DMS153 treated with DMSO at 0.1 percent for 48 hours (cell line): ENCODE measurements around the gene FRMD4A.

ENCODE experiments used
- DNase-seq: peaks from one replicate; lab custom pipeline; 2025; ENCODE audit not compliant: unreplicated experiment; lab: John Stamatoyannopoulos, UW

The FRMD4A gene

GRCh38 chr10:14192746-14193145 is 138.0 kb downstream of the FRMD4A start:
- DNase-seq: no peak

DNA sequence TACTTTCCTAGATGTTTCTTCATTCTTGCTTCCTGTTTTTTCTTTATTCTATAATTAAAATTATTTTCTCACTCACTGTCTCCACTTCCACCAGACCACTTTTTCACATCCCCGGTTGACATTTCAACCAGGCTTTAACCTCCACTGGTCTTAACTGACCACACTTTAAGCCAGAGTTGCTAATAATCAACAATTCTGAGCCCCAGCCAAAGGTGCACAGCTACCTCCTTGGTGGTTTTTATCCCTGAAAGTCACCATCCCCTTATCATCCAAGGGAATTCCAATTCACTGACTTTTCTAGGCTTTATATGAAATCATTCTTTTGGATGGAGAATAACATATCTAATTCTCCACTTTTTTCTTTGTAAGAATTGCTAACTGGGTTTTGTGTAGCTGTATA is 138.9 kb downstream of the FRMD4A start:
- no peak for DNase-seq

GRCh38 chr10:14191407-14191806 is 139.3 kb downstream of the FRMD4A start:
- DNase-seq: no peak

GRCh38 chr10:14190702-14191101 is 140.0 kb downstream of the FRMD4A start:
- no peak for DNase-seq

DNA sequence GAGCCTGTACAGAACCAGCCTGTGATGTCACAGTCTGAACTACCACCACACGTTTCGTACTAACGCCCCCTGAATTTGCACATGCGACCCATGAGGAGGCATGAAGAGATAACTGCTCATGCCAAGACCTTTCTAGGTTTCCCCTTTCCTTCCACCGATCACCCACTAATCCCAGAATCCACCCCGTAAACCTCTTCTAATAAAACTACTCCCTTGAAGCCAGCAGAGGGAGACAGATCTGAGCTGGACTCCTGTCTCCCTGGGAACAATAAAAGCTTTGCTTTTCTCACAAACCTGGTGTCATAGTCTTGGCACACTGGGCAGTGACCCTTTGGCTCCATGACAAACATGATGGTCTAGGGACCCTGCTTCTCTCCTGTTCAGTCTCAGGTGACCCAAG is 144.5 kb downstream of the FRMD4A start:
- DNase-seq: no peak

DNA sequence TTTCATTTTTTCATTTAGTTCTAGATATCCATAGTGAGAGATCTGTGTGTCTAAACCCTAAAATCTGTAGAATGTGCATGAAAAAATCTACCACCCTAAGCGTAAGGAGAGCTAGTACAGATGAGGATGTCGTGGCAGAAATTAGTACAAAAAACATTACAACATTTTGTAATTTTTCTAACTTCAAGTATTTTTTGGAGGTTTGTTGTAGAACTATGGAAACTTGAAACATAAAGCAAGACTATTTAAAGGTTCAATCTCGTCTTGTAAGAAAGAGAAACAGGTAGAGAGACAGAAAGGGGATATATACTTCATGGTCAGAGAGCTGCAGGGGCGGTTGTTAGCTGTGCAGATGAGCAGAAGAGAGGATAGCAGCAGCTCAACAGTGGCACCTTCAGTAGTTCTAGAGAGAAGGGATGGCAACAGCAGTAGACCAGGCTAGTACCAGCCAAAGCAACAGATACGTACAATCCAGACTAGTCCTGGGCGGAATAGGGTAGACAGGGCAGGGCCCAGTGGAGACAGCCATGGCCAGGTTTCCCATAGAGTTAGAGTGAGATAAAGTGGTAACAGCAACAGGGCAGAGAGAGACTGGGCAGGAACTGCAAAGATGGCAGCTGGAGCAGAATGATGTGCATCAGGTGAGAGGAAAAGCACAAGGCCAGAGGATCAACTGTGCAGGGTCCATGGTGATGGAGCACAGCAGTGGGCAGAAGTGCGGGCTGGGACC is 145.2 kb downstream of the FRMD4A start:
- DNase-seq: peak; percentile 22

DNA sequence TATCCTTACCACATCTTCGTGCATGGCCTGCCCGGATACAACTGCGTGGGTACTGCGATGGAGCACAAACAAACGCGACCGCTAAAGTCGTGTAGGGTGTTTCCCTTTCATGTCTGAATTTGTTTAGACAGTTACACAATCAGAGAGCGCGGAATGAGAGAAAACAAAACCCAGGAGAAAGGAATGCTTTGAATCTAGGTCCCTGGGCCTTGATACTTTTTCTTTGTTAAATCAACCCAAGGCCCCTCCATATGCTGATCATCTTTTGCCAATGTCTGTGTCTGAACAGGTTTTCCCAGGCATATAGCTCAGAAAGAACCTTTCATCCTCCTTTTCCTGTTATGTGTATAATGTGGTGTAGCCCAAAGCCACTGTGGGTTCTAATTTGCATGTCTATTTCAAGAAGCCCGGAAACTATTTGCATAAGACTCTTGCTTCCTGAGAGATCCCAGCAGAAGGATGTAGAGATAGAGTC is 145.8 kb downstream of the FRMD4A start:
- DNase-seq: no peak

- no peak for DNase-seq
Observed at GRCh38 chr10:14182781-14183180, 147.9 kb downstream of the FRMD4A start.

- DNase-seq: no peak
Observed at GRCh38 chr10:14181567-14181936, 149.2 kb downstream of the FRMD4A start.

DNA sequence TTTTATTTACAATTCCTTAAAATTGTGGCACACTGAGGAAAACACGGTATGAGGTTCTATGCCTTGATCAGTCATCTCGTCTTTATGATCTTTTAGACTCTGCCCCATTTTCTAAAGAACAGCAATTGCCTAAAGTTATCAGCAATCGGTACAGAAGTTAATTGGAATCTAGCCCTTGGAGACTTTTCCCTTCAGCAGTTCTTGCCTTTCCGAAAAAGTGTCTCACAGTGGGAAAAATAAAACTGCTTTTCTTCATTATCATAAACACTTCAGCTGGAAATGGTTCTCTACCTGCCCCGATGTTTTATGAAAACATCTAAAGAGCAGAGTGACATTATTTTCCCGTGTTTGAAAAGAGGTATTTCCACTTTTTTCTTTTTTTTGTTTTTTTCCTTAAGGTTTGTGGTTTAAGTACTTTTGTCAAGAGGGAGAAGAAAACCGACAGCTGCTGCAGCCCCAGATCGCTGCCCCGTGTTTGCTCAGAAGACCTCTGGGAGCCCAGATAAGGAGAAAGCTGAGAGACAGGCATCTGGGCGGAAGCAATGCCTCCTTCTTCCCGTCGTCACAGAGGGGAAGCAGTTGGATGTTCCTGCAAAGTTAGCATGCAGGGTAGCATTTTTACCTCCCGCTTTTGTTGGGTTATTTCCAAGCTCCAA is 149.7 kb downstream of the FRMD4A start:
- DNase-seq: no peak

GRCh38 chr10:14179251-14179650 is 151.5 kb downstream of the FRMD4A start:
- no peak for DNase-seq

DNA sequence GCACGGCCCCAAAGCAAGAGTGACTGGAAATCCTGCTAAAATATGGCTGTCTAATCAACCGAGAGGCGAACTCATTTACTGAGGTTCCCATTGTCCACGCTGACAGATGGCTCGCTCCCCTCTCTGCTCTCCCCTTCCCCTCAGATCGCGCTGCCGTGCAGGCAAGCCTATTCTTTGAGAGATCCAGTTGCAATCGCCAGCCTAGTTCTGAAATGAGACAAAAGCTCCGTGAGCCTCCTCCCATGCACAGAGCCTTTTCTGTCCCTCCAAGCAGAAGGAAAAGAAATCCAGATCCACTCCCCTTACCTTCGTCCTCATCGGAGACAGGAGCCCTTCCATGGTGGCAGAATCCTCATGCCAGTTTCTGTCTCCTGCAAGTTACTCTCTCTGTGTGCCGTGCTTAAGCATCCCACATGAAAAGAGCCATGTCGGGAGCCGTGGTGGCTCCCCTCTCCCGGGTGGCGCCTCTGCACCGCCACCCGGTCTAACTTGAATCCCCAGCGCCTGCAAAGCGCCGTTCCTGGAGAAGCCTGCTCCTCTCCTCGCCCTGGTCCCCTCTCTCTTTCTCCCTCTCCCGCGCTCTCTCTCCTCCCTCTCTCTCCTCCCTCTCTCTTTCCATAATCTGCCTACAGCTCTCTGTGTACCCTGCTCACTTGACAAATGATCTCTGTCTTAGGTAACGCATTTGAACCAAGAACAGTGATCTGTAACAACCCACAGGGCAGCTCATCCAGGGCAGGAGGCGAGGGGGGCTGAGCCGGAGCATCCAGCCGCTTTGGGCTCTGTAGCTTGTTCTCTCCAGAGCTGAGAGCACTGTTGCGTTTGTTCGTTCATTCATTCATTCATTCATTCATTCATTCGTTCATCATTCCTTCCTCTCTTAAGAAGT is 156.8 kb downstream of the FRMD4A start:
- DNase-seq: no peak

- no peak for DNase-seq
Observed at GRCh38 chr10:14173391-14173705, 157.4 kb downstream of the FRMD4A start.

- no peak for DNase-seq
Observed at GRCh38 chr10:14172336-14172950, 158.3 kb downstream of the FRMD4A start.

- no peak for DNase-seq
Observed at GRCh38 chr10:14171336-14171735, 159.4 kb downstream of the FRMD4A start.

DNA sequence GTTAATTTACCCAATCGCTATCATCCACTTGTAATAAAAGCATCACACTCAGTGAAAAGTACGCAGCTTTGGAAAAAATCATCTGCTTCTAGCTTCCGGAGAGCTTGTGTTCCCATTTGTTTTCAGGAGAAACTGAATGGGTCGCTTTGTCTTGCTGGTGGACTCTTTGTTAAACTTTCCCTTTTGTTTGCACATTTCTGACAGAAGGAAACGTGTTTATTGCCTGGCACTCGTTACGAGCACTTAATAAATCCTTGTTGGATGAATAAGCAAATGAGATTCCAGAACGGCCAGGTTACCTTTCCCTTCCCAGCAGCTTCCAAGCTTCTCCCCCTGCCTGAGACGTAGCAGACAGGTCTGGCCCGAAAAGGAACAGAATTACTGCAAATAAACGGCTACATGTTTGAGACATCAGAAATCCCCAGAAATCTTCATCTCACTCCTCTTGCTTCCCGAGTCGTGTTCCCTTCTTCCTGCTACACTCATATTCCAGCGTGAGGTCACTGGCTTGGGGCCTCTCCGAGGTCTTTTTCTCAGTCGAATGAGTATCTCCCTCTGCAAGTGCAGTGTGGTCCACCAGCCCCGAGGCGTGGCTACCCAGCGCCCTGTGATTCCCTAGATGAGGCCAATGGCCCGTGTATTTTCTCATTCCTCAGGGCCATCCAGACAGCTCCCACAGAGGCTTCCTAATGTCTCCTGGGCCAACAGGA is 167.2 kb downstream of the FRMD4A start:
- DNase-seq: no peak

DNA sequence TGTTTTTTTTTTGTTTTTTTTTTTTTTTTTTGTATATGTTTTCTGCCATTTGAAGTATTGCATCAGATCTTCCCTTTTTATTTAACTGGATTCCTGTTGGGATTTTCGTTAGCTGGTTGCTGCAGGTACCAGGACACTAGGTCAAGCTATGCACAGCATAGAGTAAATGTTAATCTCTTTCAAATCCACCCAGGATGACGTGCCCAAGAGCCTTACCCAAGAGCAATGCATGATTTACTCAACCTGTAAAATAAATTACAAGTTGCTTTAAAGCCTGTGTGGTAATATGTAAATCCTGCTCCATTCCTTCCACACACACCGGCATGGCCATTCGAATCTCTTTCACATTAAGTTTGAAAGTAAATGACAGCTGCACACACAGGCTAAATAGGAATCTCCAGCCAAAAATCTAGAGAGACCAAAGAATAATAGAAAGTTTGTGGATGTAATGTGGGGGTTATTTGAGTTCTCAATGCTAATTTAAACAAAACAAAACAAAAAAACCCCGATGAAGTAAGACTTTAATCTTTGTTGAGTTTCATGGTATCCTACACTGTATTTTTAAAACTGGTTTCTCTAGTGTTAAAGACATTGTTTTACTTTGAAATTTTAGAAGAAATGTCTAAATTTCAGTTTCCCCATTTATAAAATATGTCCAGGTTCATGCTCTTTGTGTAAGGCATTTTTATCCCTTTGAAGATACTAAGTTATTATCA is 167.9 kb downstream of the FRMD4A start:
- DNase-seq: no peak

- DNase-seq: no peak
Observed at GRCh38 chr10:14162061-14162460, 168.7 kb downstream of the FRMD4A start.

DNA sequence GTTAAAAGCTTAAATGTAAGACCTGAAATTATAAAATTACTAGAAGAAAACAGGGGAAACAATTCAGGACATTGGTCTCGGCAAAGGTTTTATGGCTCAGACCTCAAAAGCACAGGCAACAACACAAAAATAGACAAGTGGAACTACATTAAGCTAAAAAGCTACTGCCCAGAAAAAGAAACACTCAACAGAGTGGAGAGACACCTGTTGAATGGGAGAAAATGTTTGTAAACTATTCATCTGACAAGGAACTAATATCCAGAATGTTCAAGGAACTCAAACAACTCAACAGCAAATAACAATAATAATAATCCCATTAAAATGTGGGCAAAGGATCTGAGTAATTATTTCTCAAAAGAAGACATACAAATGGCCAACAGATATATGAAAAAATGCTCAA is 170.4 kb downstream of the FRMD4A start:
- no peak for DNase-seq

DNA sequence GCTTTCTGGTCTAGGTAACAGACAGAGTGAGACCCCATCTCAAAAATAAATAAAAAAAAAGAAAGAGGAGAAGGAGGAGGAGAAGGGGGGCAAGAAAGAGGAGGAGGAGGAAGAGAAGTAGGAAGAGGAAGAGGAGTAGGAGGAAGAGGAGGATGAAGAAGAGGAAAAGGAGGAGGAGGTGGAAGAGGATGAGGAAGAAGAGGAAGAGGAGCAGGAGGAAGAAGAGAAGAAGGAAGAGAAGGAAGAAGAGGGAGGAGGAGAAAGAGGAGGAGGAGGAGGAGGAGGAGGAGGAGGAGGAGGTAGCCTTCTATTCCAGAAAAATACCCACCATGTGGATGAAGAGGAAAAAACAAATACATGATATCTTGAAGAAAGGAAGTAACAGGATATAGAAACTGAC is 172.1 kb downstream of the FRMD4A start:
- no peak for DNase-seq
